ENCODE measurements around the gene AKAP6. TPM values are rescaled to one million over a fixed set of nuclear protein-coding genes. Genes with fewer than 3 reads are reported as not detected.

The AKAP6 gene
- total RNA-seq, 4 donors from 2014 or later: 1.1 to 16.0 (median 6.0) TPM

GRCh38 chr14:32512348-32512747, 183.2 kb downstream of the AKAP6 start:
- TF ChIP-seq CTCF (IDR thresholded peaks at IDR 0.05) (no peak), POLR2A (IDR thresholded peaks at IDR 0.05) (no peak)
- Histone ChIP-seq H3K4me1 (peaks cover 0 to 53% (median 12%) of the 10 kb centered on the region in 3 donors), H3K36me3 (no peaks in the 10 kb centered on the region), H3K9me3 (no peaks in the 10 kb centered on the region), H3K27ac (no peak overlapping the region), H3K4me3 (no peak overlapping the region), H3K27me3 (no peaks in the 10 kb centered on the region)
- no peak for DNase-seq
- intact Hi-C loops (cut with DNase I): no loop called here
- 61 to 67% methylated on average over 3 of the region's 3 CpGs for WGBS, 2 donors

- no peak overlapping the region for H3K27ac ChIP-seq
- H3K9me3 ChIP-seq: no peaks in the 10 kb centered on the region
- H3K27me3 ChIP-seq: no peaks in the 10 kb centered on the region
- TF ChIP-seq POLR2A (IDR thresholded peaks at IDR 0.05): no peak
- no peak for TF ChIP-seq CTCF (IDR thresholded peaks at IDR 0.05)
- intact Hi-C loops (cut with DNase I): no loop called here
- DNase-seq: no peak
- H3K36me3 ChIP-seq: no peaks in the 10 kb centered on the region
- H3K4me1 ChIP-seq: peaks cover 0 to 48% (median 10%) of the 10 kb centered on the region in 3 donors
- no peak overlapping the region for H3K4me3 ChIP-seq
Observed at GRCh38 chr14:32512813-32513212, 183.7 kb downstream of the AKAP6 start.

GRCh38 chr14:32513571-32514009, 184.5 kb downstream of the AKAP6 start:
- H3K36me3 ChIP-seq: no peaks in the 10 kb centered on the region
- TF ChIP-seq POLR2A (IDR thresholded peaks at IDR 0.05) (no peak), CTCF (IDR thresholded peaks at IDR 0.05) (peak in 3 of 6 experiments; percentile 41 to 60 (median 51))
- no peak overlapping the region for H3K27ac ChIP-seq
- intact Hi-C loops (cut with DNase I): no loop called here
- H3K4me3 ChIP-seq: no peak overlapping the region
- no peaks in the 10 kb centered on the region for H3K27me3 ChIP-seq
- 35 to 53% methylated on average over 1 of the region's 1 CpG for WGBS, 2 donors
- no peak for DNase-seq
- H3K9me3 ChIP-seq: no peaks in the 10 kb centered on the region
- H3K4me1 ChIP-seq: peaks cover 0 to 41% (median 6%) of the 10 kb centered on the region in 3 donors

- H3K36me3 ChIP-seq: no peaks in the 10 kb centered on the region
- DNase-seq: no peak
- no peak for TF ChIP-seq CTCF (IDR thresholded peaks at IDR 0.05)
- TF ChIP-seq POLR2A (IDR thresholded peaks at IDR 0.05): no peak
- no peak overlapping the region for H3K27ac ChIP-seq
- no peaks in the 10 kb centered on the region for H3K27me3 ChIP-seq
- 5 to 32% methylated on average over 1 of the region's 1 CpG for WGBS, 2 donors
- no peaks in the 10 kb centered on the region for H3K9me3 ChIP-seq
- intact Hi-C loops (cut with DNase I): no loop called here
- no peak overlapping the region for H3K4me3 ChIP-seq
- H3K4me1 ChIP-seq: peaks cover 0 to 34% (median 6%) of the 10 kb centered on the region in 3 donors
Observed at GRCh38 chr14:32514236-32514635, 185.1 kb downstream of the AKAP6 start.

- TF ChIP-seq POLR2A (IDR thresholded peaks at IDR 0.05) (no peak), CTCF (IDR thresholded peaks at IDR 0.05) (no peak)
- no peak for DNase-seq
- no peaks in the 10 kb centered on the region for H3K36me3 ChIP-seq
- H3K27ac ChIP-seq: no peak overlapping the region
- no peaks in the 10 kb centered on the region for H3K27me3 ChIP-seq
- no peak overlapping the region for H3K4me3 ChIP-seq
- no peaks in the 10 kb centered on the region for H3K9me3 ChIP-seq
- intact Hi-C loops (cut with DNase I): no loop called here
- peaks cover 0 to 30% (median 6%) of the 10 kb centered on the region in 3 donors for H3K4me1 ChIP-seq
Observed at GRCh38 chr14:32514681-32515080, 185.6 kb downstream of the AKAP6 start.
